Stimulated activated CD8-positive, alpha-beta memory T cell treated with anti-CD3 and anti-CD28 coated beads, Interleukin-15, amount 100 ng/mL, for 24 hours (primary cell): ENCODE results near the gene NLRP1.

Source experiments
- DNase-seq: peaks from one replicate; pipeline ENCODE4 v3.0.0-alpha.2; 2020; ENCODE audit warnings: low read depth

Gene NLRP1

DNA sequence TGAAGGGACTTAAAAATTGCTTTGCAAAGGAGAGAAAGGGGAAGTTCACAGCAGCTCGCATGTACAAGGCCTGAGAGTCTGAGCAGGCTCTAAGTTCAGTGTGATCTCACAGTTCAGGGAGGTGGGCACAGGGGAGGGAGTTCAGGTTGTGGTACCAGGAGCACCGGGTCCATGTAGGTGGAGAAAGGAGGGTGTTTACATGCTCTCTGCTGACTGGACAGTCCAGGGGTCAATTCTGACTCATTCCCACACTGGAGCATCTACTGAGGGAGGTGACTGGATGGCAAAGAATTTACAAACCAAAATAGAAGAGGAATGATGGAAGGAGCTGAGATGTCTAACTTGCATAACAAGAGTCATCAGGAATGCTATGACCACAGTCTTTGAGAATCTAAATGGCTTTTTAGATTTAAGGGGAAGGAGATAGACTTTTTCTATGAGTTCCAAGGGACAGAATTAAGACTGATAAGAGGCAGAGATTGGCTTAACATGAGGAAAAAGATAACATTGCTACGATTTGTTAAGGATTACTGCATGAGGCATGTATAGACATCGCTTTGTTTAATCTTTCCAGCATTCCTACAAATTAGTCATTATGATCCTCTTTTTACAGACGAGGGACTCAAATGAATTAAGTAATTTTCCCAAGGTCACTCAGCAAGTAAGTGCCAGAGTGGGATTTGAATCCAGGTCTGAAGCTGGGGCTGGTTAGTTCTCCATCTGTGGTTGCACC is 68.1 kb downstream of the NLRP1 start:
- DNase-seq = no peak

DNA sequence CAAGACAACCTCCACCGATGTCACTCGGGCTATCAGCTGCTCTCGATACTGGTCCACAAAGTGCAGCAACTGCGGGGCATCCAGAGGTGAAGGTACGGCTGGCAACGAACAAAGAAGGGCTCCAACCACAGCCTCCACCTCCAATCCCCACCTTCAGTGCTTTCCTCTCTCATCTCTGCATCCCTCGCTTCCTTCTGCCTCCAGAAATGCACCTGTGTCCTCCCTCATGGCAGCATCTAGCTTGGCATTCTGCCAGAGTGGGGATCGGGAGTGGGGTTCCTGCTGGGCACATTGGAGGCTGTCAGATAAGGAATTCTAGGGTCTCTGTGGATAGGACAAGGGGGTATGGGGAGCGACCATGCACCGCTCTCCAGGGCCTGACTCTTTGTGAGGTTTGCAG is 69.3 kb downstream of the NLRP1 start:
- DNase-seq = no peak

DNA sequence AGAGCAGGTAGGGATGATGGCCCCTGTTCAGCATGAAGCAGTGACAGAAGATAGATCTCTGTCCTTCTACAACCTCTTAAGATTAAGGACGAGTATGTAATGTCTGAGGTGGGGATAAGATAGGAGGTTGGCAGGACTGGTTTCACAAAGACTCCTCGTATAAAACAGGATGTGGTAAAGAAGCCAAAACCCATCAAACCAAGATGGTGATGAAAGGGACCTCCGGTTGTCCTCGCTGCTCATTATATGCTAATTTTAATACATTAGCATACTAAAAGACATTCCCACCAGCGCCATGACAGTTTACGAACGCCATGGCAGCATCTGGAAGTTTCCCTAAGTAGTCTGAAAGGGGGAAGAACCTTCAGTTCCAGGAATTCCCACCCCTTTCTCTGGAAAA is 70.7 kb downstream of the NLRP1 start:
- no peak for DNase-seq

DNA sequence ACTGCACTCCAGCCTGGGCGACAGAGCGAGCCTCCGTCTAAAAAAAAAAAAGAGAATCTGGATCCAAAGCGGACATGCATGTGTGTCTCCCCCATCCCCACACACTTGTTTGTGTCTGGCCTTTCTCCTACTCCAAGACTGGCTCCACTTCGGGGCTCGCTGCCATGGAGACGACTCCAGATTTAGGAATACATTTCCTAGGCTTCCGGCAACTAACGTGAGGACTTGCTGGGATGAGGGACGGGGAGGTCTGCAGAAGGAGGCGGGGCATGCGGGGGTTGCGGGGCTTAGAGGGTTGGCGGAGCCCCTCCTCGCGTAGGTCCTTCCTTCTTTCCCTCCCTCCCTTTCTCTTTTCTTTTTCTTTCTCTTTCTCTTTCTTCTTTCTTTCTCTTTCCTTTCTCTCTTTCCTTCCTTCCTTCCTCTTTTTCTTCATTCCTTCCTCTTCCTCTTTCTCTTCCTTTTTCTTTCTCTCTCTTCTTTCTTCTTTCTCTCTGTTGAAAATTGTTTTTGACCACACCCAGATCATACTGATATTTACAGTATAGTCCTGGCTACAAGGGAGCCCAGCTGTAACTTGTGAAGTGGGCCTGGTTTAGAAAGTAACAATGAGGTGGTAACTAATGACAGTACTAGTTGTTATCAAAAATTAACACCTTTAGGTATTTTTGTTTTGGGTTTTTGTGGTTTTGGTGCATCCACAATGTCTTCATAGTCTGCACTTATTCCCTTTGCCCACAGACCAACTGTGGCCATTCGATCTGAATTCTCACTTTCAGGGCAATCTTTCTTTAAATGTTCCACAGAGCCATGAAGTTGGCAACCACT is 72.7 kb downstream of the NLRP1 start:
- DNase-seq = no peak

DNA sequence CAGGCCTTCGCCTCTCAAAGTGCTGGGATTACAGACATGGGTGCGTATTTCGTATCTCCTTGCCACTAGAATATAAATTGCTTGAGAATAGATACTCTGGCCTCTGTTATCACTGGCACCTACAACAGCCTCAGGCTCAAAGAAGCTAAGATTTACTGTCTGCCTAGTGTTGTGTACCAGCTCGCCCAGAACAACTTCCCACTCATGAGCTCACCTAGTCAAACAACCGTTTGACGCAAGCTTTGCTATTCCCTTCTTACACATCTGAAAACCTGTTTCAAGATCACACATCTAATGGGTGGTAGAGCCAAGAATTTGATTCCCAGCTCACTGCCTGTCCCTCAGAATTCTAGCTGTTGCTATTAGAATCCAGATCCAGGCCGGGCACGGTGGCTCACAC is 73.5 kb downstream of the NLRP1 start:
- DNase-seq = no peak

DNA sequence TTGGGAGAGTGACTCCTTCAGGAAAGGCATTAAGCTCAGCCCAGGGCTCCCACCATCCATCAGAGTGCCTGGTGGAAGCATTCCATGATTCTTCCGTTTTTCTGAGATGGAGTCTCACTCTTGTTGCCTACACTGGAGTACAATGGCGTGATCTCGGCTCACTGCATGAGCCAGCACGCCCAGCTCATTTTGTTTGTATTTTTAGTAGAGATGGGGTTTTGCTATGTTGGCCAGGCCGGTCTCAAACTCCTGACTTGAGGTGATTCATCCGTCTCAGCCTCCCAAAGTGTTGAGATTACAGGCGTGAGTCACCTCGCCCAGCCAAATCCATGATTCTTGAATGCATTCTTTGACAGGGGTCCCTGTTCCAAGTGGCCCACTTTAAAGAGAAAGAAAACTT is 74.8 kb downstream of the NLRP1 start:
- DNase-seq = no peak

DNA sequence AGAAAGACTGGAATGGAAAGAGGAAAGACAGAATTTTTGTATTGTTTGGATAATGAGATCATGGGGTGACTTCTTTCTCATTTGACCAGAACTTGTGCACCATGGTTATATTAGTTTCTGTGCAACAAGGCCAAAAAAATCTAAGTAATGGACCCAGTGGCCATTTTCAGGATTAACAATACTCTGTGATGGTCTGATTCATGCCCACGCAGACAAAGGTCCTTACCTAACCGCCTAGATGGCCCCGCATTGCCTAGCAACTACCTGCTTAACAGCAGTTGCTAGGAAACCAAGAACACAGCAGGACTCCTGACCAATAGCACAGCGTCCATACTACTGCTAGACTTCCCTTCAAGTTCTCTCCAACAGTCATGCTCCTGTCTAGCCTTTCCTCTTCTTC is 75.5 kb downstream of the NLRP1 start:
- no peak for DNase-seq

DNA sequence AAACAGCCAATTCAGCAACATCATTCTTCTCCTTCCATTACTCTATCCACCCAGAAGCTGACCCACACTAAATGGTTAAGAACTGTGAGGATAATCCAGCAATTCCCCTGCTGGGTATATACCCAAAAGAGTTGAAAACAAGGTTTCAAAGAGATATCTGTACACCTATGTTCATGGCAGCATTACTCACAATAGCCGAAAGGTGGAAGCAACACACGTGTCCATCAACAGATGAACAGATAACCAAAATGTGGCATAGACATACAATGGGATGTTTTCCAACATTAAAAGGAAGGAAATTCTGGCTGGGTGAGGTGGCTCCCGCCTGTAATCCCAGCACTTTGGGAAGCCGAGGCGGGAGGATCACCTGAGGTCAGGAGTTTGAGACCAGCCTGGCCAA is 78.0 kb downstream of the NLRP1 start:
- DNase-seq = no peak

DNA sequence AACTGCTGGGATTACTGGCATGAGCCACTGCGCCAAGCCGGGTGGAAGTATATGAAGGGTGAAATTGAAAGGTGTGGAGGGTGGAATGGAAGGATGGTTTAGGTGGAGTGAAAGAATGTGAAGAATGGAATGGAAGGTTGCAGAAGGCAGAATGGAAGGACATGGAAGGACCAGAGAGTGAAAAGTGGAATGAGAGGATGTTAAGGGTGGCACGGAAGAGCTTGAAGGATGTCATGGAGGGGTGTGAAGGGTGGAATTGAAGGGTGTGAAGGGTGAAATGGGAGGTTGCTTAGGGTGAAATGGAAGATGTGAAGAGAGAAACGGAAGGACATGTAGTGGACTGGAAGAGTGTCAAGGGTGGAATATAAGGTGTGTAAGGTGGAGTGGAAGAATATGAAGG is 81.8 kb downstream of the NLRP1 start:
- no peak for DNase-seq

DNA sequence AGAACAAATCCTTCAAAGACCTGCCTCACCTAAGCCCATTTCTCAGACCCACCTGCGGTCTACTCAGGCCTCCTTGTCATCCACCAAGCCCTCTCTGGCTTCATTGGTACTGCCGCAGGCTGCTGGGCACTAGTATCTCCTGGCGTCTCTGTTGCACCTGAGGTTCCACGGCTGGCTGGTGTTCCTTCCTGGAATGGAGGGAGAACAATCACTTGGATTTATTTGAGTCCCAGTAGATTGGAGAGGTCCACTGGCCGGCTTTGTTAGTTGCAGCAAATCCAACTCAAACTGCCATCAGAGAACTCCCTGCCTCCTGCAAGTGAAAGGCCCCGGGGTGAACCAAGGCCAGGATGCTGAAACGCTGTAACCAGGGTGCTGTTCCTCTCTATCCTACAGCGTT is 82.6 kb downstream of the NLRP1 start:
- no peak for DNase-seq

DNA sequence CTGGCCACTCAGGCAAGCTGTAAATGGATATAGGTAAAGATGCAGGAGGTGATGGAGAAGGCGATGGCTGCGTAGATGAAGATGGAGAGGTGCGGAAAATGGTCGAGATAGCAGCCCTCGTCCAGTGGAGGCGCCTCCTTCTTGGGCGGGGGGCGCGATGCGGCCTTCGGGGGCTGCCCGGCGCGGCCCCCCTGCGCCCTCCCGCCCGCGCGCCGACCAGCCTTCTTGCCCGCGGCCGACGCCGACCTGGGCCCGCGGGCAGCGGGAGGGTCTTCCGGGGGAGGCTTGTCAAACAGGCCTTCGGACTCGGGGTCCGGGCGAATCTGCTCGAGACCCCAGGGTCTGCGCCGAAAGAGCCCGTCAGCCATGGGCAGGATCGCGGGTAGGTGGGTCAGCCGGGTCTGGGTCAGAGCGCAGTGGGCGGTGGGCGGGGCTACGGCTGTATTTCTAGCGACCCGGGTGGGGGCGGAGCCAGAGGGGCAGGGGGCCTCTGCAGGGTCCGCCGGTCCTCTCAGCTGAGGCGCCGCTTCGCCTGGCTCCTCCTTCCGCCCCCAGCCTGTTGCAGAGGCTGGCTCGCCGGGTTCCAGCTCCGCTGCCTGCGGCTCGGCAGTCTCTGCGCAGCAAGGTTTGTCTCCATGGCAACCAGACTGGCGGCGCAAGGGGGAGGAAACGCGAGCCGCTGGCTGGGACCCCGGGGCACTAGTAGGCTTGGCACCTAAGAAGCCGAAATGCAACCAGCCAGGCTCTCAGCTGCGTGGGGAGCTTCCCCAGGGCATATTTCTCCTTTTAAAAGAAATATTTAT is 83.5 kb downstream of the NLRP1 start:
- DNase-seq = peak; percentile 42

DNA sequence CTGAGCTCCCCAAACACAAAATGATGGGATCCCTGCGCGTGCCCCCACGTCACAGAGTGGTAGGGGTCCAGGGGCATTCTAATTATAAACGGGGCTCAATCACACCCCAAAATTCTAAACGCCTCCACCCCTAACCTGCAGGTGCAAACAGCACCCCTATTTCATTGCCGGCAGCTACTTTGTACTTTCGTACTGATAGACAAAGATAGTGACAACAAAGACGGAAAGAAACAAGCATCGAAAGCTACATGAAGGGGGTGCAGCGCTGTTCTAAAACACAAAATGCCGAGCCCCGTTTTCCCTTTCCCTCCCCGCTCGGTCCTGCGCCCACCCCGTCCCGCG is 84.1 kb downstream of the NLRP1 start:
- DNase-seq = no peak

DNA sequence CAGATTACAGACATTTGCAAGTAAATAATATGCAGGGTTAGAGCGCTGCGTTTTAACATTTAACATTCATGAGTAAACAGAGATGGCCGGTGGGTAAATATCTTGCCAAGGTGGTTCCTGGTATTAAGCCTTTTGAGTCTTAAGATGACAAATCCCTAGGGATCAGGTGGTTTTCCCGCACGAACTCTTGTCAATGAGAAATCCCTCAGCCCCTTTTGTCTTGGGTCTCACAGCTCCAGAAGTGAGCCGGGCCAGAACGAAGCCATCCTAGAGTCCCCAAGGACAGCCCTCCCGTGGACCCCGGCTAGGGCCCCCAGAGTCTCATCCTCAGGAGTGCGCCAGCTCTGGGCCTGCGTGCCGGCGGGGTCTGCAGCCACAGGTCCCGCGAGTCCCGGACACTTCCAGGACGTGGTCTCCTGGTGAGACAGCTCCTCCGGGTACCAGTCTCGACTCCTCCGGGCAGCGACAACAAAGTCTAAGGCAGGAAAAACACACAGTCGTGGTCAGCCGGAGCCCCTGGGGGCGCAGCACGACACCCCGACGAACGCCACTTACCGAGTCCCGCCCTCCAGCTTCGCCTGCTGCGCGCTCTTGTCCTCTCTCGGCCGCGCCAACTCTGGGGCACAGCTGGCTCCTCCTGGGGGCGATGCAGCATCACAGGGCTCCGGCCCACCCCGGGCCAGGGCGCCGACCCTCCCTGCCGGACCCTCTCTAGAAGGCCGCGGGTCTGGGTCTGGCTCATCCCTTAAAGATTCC is 84.7 kb downstream of the NLRP1 start:
- DNase-seq = no peak

DNA sequence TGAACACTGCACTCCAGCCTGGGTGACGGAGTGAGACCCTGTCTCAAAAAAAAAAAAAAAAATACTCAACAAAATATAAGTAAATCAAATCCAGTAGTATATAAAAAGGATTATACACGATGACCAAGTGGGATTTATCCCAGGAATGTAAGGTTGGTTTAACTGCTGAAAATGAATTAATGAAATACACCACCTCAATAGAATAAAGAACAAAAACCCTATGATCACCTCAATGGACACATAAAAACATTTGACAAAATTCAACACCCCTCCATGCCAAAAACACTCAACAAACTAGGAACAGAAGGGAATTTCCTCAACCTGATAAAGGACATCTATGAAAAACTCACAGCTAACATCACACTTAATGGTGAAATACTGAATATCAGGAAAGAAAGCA is 91.3 kb downstream of the NLRP1 start:
- DNase-seq = no peak

DNA sequence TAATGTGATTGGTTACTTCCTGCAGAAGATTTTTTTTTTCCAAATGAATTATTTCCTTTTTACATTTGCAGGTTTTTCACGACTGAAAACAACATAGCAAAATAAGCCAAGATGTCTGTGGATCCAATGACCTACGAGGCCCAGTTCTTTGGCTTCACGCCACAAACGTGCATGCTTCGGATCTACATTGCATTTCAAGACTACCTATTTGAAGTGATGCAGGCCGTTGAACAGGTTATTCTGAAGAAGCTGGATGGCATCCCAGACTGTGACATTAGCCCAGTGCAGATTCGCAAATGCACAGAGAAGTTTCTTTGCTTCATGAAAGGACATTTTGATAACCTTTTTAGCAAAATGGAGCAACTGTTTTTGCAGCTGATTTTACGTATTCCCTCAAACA is 95.6 kb downstream of the NLRP1 start:
- DNase-seq = no peak

DNA sequence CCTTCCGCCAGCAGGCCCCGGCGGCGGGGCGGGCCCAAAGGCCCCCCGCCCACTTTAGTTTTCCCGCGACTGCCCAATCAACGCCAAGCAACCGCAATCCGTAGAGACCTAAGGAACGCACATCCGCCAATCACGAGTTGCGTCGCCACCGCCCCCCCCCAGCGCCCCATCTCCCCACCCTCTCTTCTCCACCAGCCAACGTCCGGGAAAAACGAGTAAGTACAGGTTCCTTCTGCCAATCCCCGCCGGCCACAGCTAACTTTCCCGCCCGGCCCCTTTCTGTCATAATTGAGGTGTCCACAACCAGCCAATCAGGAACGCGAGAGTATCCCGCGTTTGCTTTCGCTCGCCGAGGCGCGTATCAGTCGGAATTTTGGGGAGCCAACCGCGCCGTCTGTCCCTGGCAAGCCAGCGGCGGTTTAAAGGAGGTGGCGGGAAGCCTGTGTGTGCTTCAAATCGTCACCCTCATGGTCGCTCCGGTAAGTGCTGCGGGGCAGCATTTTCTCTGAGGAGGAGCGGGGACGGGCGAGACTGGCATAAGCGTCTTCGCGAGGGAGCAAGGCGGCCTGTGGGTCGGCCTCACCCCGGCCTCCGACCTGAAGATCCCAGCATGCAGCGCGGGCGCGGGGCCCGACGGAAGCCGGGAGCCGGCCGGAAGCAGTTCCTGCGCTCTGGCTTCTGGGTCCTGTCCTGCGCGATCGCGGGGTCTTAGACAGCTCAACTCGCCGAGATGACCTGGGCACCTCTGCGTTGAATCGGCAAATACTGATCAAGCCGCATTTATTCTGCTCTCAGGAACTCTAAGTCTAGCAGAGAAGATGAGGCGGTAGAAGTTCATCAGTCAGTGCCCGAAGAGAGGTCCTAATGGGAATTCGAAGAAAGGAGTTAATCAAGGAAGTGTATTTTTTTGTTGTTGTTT is 97.8 kb downstream of the NLRP1 start, which contains the start of gene MIS12:
Gene MIS12 (plus strand): TSS at position 361 of the 919 bp plus-strand sequence. CDS start 2,297 bp downstream, outside the sequence.
- DNase-seq = peak; percentile 86

DNA sequence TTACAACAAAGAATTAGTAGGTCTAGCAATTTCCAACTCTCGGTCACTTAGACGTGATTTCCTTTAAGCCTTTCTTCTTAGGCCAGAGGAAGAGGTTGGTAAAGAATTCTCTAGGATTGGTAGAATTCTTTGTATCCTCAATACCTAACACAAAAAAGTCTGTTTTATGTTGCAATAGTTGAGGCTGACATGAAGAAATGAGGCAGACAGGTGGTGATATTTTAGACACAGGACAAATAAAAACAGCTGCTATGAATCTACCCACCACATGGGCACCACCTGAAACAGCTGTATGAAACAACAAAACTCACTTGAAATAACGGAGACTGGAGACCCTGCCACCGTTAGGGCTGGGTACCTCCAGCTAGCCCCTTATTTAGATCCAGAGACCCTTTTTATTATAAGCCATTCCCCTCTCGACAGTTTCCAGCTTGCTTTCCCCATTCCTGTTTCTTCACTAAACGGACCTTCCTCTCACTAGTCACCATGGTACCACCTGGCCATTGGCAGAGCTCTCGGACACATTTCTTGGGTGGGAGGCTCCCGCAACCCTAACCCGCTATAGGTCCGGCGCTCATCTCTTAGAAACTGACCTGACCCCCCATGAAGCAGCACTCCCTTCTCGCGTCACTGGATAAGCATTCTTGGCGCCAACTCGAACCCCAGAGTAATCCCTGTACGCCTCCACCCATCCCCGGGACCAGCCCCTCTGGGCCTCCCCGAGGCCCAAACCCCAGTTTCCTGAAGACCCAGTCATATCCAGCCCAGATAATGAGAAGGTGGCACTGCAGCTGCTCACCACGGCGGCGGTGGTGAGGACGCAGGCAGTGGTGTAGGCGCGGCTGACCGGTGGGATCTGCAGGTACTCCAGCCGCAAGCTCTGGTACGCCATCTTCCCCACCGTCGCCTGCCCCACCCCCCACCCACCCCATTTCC is 98.8 kb downstream of the NLRP1 start, which contains the start of gene DERL2:
Gene DERL2 (minus strand): TSS at position 909 of the 936 bp plus-strand sequence. CDS start 17 bp downstream, at position 892.
- DNase-seq = no peak

DNA sequence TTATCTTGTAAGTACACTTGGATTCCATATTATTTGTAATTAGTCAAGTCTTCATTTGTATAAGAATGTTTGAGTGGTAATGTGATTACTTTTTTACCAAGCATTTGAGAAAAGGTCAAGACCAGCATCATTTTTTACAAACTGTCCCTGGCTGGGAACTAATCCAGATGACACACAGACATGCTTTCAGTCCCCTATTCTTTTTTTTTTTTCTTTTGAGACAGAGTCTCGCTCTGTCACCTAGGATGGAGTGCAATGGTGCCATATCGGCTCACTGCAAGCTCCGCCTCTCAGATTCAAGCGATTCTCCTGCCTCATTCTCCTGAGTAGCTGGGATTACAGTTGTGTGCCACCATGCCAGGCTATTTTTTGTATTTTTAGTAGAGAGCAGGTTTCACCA is 102.9 kb downstream of the NLRP1 start:
- no peak for DNase-seq

DNA sequence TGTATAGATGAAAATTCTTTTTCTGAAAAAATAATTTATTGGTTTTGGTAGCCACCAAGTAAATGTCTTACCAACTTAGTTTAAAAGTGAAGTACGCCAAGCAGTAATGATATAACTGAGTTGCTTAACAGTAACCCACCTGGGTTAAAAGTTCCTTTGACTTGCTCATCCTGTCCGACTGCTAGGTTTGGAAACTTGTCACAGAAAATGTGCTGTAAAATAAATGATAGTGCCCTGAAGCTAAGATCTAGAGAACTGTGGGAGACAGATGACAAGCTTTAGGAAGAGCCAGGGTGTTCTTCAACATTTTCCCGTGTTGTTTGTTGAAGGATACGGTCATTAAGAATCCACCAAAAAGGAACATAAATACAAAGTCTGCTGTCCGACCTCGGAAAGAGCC is 103.3 kb downstream of the NLRP1 start:
- DNase-seq = no peak

DNA sequence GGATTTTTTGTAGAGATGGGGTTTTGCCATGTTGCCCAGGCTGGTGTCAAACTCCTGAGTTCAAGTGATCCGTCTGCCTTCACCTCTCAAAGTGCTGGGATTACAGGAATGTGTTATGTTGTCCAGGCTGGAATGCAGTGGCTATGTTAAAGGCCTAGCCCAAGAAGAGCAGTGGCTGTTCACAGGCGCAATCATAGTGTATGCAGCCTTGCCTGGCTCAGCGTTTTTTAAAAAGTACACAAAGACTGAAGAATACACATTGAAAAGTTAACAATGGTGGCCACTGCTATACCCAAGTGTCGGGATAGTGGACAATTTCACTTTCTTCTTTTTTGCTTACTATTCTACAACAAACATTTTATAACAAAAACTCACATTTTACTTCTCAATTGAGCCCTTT is 105.3 kb downstream of the NLRP1 start:
- DNase-seq = no peak
